HG02623 (cell line): ENCODE results near the gene CARD11.
A peak's percentile ranks its signal among the peaks of the same experiment; 100 is the strongest.

Experiments
- ATAC-seq: cut with Tn5 transposase; IDR thresholded peaks from one replicate; pipeline ENCODE4 v1.9.1; 2021; ENCODE audit warnings: moderate library complexity; ENCODE audit not compliant: unreplicated experiment

Gene CARD11

GRCh38 chr7:2984091-2984490 lies 59.6 kb downstream of the CARD11 start:
- no peak for ATAC-seq

DNA sequence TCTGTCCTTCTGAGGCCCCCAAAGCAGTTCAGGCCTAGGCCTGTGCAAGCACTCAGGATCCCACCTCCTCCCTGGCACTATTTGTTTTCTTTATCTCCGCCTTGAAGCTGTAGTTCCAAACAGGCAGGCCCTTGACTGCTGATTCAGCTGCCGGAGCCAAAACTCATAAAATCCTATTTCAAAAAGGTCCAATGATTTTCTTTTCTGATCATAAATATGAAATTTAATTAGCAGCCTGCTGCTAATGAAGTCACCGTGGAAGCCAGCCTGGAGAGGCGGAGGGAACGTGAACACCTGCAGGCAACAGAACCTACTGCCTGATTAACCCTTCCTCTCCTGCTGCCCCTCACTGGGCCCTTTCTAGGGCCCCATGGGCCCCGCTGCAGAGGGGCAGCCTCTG lies 60.1 kb downstream of the CARD11 start:
- ATAC-seq = no peak

GRCh38 chr7:2982831-2983230 lies 60.8 kb downstream of the CARD11 start:
- no peak for ATAC-seq

- ATAC-seq = no peak
These were observed 61.3 kb downstream of the CARD11 start for GRCh38 chr7:2982401-2982800.

DNA sequence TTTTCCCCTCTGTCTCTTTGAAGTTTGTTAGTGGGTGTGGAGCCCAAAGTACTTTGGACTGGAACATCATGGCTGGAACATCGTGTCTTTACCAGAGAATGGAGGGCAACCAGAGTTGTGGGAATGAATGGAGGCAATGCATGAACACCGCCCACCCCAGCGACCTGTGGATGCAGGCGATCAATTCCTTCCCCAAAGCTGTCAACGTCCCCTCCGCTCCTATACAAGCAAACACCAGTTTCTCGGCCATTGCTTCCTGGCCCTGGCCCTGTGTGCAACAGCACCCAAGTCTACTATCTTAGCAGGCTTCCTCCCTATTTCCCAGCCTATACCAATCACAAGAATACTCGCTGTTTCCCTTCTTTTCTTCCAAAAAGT lies 62.6 kb downstream of the CARD11 start:
- no peak for ATAC-seq

DNA sequence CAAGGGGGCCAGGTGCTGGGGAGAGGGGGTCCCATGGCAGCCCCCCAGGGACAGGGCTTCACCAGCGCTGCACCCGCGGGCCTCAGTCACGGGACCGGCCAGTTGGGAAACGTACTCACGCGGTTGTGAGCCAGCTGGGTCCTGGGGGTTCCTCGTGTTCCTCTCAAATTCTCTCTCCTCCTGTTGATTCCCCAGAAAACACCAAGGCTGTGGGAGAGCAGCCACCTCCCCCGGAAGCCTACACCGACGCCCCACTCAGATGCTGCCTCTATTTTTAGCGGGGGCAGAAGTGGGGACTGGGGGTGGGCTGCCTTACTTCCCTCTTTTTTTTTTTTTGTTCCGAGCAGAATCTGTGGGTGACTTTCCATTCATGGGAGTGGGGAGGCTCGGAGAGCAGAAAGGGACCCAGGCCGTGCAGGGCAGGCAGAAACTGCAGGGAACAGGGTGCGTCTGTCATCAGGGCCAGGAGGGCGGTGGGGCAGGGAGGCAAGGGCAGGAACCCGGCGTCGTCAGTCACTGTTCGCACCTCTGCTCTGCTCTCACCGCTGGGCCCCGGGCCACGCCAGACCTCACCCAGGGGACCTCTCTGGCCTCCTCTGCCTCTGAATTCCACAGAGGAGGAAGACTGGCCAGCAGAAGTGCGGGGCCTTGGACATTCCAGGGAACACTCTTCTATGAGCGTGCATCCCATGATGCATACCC lies 63.1 kb downstream of the CARD11 start:
- no peak for ATAC-seq

GRCh38 chr7:2979951-2980350 lies 63.7 kb downstream of the CARD11 start:
- ATAC-seq = no peak

GRCh38 chr7:2979201-2979631 lies 64.5 kb downstream of the CARD11 start:
- ATAC-seq = no peak

DNA sequence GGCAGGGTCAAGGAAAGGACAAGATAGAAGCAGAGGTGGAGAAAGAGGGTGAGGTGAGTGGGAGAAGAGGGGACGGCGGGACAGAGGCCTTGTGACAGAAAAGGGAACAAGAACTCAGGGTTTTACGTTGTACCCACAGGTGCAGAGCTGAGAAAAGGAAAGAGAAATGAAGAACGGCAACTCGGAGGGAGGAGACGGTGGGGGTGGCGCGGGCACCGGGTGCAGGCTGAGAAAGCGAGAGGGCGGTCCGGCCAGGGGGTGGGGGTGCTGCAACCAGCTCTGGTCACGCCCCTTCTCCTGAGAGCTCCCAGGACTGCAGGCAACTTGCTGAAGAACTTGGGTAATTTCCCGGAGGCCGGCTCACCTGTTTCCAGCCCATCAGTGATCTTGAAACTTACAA lies 65.3 kb downstream of the CARD11 start:
- ATAC-seq = peak; percentile 87

- no peak for ATAC-seq
These were observed 67.8 kb downstream of the CARD11 start for GRCh38 chr7:2975821-2976371.

DNA sequence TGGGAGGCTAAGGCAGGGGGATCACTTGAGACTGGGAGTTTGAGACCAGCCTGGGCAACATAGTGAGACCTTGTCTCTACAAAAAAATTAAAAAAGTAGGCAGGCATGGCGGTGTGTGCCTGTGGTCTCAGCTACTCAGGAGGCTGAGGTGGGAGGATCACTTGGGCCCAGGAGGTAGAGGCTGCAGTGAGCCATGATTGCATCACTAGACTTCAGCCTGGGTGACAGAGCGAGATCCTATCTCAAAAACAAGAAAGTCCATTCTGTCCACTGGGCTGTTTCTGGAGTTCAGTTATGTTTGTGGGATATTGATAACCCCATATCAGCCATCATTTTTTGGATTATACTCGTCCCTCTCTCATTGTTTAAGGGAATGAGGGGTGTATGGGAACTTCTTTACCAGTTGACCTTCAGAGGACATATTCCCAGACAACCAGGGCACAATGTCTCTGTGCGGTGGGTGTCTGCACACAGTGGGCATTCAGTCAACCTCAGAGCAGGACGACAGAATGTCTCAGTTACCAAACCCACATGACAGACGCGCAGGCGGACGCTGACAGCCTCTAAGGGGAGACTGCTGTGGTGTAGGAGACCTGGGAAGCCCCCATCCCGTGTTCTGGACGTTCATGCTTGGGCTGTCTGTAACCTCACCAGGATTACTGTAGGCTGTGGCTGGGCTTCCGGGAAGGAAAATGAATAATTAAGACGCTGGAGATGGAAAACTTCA lies 69.4 kb downstream of the CARD11 start:
- ATAC-seq = no peak

- ATAC-seq = no peak
These were observed 70.9 kb downstream of the CARD11 start for GRCh38 chr7:2972835-2973161.

DNA sequence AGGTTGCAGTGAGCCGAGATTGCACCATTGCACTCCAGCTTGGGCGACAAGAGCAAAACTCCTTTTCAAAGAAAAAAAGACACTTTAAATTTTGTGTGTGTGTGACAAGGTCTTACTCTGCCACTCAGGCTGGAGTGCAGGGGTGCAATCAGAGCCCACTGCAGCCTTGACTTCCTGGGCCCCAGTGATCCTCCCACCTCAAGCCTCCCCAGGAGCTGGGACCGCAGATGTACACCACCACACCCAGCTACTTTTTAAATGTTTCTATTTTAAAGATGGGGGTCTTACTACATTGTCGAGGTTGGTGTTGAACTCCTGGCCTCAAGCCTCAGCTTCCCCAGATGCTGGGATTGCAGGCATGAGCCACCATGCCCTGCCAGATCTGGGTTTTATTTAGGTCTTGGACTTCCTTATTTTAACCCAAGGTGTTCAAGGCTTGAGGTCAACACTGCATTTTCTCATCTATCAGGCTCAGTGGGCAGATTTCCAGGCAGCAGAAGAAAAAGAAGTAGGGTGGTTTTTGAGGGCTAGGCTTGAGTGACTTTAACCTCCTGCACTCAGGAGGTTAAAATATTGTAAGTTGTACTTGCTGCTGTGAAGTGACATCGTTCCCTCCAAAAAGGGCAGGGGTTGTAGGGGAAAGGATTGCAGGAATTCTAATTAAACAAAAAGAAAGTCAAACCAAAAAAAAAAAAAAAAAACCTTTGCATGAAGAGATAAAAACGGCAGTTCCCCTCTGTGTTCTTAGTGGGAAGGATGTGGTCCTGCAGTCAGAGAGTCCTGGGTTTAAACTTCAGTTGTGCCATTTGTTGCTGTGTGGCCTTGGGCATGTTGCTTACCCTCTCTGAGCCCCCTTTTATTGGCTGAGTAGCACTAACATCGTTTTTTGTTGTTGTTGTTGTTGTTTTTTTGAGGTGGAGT lies 71.5 kb downstream of the CARD11 start:
- peak; percentile 56 for ATAC-seq

DNA sequence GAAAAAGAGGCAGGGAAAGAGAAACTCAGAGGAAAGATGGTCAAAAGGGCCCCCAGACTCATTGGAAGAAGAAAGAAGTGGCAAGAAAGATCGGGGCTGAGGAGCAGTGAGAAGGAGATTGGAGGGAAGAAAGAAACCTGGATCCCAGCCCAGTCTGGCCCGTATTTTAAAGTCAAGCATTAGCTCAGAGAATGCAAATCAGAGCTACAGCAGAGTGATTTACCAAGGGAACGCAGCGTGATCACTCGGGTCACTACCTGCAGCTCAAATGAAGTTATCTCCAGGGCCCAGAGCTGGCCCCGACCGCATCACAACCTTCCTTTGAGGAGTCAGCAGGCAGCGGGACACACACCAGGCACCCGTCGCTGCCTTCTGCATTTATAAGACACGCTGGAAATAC lies 72.8 kb downstream of the CARD11 start:
- ATAC-seq = no peak

GRCh38 chr7:2970307-2970664 lies 73.4 kb downstream of the CARD11 start:
- no peak for ATAC-seq

- ATAC-seq = no peak
These were observed 74.0 kb downstream of the CARD11 start for GRCh38 chr7:2969398-2970306.

DNA sequence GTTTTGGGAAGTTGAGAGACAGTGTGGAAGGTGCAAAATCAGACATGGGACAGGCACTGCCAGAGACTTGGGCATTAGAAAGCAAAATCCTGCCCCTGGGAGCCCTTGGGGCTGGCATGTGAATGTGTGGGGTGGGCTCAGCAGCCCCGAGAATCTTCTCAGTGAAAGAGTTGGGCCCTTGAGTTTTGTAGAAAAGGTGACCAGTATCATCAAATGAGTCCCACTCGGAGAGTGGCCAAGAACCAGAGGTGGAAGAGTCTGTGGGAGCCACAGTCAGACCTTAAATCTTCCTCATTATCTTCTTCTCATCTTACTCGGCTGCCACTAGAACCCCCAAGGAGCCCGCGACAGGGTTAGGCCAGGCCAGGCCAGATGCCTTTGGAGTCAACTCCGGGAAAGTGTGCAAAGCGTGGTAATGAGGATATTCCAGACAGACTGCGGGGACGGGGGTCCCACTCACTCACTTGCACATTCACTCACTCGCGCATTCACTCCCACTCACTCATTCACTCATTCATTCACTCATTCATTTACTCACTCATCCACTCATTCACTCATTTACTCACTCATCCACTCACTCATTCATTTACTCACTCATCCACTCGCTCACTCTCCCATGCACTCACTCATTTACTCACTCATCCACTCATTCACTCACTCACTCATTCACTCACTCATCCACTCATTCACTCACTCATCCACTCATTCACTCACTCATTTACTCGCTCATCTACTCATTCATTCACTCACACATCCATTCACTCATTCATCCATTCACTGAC lies 74.9 kb downstream of the CARD11 start:
- ATAC-seq = no peak

DNA sequence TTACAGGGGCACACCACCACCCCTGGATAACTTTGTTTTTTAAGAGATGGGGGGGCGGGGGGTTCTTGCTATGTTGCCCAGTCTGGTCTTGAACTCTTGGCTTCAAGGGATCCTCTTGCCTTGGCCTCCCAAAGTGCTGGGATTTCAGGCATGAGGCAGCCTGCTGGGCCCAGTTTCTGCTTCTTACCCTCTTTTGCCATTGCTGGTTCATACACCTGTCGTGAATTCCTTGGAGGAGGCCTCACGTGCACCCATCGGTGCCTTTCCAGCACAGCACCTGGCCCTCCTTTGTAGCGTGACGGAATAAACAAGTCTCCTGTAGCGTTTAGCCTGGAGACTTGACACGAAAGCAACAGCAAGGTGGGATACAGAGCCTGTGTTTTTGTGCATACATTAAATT lies 75.5 kb downstream of the CARD11 start:
- ATAC-seq = no peak

DNA sequence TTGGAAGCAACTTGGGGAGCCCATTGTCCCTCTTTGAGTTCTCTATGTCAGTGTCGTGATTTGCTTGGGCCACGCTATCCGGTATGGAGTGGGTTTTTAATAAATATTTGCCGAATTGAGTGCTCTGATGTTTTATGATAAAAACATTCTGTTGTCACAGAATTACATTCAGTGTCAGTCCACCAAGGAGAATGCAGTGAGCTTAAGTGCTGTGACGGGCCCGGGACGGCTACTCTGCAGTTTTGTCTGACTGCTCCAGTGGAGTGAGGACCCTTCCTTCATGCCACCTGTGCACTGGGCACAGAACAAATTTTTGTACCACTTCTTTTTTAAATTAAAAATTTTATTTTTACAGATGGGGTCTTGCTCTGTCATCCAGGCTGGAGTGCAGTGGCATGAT lies 76.0 kb downstream of the CARD11 start:
- no peak for ATAC-seq

DNA sequence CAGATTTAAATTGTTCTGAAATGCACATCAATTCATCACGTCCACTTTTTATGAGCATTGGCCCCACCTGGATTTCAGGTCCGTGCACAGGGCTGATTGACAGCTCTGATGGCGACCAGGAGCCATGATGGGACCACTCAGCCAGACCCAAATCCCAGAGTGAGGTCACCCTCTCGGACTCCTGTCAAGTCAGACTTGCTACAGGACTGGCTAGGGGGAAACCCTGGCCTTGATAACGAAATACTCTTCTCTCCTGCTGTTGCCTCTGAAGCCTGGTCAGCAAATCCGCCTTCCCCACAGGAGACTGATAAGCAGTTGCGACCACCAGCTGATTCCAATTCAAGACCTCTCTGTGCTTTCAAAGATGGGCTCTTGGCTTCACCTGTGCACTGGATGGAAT lies 76.4 kb downstream of the CARD11 start:
- no peak for ATAC-seq
